HG03108 (cell line): Measurements from ENCODE around the gene XRRA1.
"Not testable (repeated sequence)": the region's sequence is repeated elsewhere in the genome, so short reads cannot be mapped to it uniquely, and the experiment has no call there.

Experiments used
- ATAC-seq: cut with Tn5 transposase; IDR thresholded peaks from one replicate; pipeline ENCODE4 v1.9.1; 2021; ENCODE audit warnings: moderate library complexity; ENCODE audit not compliant: unreplicated experiment

Gene XRRA1

DNA sequence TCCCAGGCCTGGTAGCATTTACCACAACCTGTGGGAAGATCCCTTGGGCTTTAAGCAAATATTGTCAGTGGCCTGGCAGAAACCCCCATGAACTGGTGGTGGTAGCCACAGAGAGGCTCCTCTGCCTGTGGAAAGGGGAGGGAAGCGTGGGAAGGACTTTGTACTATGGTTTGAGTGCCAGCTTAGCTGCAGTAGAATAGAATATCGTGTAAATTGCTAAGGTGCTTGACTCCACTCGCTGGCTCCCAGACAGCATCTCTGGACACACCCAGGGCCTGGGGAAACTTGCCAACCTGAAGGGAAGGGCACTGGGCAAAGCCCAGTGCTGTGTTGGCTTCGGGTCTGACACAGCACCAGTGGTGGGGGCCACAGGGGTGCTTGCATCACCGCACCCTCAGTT is 52.6 kb downstream of the XRRA1 start:
- ATAC-seq = no peak

GRCh38 chr11:74895340-74896116 is 53.4 kb downstream of the XRRA1 start:
- no peak for ATAC-seq

DNA sequence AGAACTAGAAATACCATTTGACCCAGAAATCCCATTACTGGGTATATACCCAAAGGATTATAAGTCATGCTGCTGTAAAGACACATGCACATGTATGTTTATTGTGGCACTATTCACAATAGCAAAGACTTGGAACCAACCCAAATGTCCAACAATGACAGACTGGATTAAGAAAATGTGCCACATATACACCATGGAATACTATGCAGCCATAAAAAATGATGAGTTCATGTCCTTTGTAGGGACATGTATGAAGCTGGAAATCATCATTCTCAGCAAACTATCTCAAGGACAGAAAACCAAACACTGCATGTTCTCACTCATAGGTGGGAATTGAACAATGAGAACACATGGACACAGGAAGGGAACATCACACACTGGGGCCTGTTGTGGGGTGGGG is 55.9 kb downstream of the XRRA1 start:
- ATAC-seq = not testable (repeated sequence)

GRCh38 chr11:74877132-74877531 is 71.8 kb downstream of the XRRA1 start:
- ATAC-seq = no peak

DNA sequence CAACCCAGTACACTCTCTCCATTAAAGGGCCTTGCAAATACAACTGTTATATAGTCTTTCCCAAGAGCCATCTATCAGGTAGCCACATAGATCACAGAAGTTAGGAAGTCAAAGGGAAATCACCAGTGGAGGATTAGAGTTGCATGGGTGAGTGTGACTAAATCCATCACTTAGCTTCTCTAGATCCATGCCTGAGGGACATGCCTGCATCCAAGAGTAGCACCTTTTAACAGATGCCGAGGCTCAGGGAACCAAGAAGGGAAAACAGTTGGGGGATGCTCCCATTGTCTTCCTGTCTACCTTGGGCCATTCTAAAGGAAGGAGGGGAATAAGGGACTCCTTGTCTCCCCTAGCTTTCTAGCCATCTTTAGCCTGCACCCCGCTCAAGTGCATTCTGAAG is 77.9 kb downstream of the XRRA1 start:
- no peak for ATAC-seq

DNA sequence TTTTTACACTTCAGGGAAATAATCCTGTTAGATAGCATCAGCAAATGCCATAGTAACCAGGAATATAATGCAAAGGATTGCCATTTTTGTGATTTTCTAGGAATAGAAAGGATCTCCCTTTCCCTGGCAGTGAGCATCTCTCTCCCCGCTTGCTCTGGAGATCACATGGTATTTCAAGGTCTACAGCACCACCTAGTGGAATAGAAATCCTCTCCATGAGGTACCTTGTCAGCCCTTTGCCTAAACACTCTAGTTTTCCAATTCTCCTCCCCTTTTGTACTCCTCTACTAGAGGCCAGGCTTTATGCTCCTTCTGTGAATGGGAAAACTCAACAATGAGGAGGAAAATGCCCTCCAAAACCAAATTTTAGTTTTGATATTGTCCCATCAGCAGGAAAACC is 78.4 kb downstream of the XRRA1 start:
- ATAC-seq = no peak

DNA sequence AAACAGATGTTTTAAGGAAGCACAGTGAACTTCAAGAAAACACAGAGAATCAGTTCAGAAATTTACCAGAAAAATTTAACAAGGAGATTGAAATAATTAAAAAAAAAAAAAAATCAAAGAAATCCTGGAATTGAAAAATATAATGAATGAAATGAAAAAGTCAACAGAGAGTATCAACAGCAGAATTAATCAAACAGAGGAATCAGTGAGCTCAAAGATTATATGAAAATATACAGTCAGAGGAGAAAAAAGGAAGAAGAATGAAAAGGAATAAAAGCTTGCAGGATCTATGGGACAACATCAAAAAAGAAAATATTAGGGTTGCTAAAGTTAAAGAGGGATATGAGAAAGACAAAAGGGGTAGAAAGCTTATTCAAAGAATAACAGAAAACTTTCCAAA is 82.3 kb downstream of the XRRA1 start:
- no peak for ATAC-seq

DNA sequence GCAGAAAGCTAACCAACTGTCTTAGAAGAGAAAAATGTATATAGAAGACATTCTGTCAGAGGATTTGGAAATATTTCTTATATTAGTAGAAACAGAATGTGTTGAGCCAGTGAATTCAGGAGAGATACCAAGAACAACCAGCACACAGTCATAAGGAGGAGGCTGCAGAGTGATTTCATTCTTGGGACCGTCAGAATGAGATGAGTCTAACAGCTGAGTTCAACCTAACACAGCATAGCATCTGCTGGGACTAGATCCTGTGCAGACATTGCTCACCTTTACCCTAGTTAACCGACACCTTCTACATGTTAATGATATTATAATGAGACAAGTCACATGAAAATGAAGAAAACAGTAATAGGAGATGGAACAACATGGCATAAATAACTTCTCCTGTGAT is 85.5 kb downstream of the XRRA1 start:
- no peak for ATAC-seq

- ATAC-seq = no peak
Observed at GRCh38 chr11:74860743-74861142, 88.1 kb downstream of the XRRA1 start.

- no peak for ATAC-seq
Observed at GRCh38 chr11:74853223-74853622, 95.7 kb downstream of the XRRA1 start.

- ATAC-seq = no peak
Observed at GRCh38 chr11:74849525-74850391, 99.1 kb downstream of the XRRA1 start.

GRCh38 chr11:74847895-74848294 is 101.0 kb downstream of the XRRA1 start:
- ATAC-seq = no peak

GRCh38 chr11:74847395-74847794 is 101.5 kb downstream of the XRRA1 start:
- ATAC-seq = no peak

DNA sequence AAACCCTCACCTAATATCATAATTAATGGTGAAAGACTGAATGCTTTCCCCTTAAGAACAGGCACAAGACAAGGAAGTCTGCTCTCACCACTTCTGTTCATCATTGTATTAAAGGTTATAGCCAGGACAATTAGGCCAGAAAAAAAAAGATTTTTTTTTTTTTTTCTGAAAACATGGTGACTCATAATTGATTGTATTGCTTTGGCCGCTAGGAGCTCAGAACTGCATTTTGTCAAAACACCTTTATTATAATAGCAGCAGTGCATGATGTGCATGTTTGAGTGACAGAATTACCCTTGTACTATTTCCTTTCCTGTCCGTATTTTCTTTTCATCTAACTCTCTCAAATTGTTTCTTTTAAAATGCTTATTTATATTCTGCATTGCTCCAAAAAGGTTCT is 102.1 kb downstream of the XRRA1 start:
- ATAC-seq = no peak

- no peak for ATAC-seq
Observed at GRCh38 chr11:74845978-74846517, 102.8 kb downstream of the XRRA1 start.

DNA sequence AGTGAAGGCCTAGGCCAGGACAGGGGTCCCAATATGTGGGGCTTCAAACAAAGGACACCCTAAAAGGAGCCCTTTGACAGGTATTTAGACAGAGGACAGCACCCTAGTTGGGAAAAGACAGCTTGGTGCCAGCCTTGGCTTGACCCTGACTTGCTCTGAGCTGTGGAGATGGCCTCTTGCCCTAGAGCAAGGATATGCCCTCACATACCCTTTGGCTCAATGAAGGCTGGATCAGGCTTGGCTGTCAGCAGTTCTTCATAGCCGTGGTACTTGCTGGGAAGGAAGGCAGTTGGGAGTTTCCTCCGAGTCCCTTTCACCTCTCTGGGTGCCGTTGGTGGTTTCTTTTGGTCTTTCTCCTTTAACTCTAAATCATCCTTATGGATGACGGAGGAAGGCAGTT is 104.0 kb downstream of the XRRA1 start:
- ATAC-seq = no peak

DNA sequence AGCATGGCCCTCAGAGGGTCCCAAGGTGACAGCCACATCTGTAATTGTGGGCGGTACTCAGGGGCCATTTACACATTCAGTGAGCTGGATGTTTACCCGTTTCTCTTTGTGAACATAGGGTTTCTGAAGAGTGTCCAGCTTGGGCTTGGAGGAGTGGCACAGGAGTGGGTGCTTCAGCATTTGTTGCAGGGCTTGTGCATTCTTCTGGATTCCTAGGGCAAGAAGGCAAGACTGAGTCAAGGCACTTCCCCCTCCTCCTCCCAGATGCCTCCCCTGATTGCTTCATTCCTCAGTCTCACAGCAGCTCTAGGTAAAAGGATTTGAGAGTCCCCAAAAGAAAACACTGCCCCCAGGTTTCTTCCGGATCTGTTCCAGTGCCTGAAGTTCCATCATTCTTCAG is 104.8 kb downstream of the XRRA1 start:
- ATAC-seq = no peak

GRCh38 chr11:74842967-74843366 is 105.9 kb downstream of the XRRA1 start:
- no peak for ATAC-seq

GRCh38 chr11:74840486-74840885 is 108.4 kb downstream of the XRRA1 start:
- ATAC-seq = no peak

DNA sequence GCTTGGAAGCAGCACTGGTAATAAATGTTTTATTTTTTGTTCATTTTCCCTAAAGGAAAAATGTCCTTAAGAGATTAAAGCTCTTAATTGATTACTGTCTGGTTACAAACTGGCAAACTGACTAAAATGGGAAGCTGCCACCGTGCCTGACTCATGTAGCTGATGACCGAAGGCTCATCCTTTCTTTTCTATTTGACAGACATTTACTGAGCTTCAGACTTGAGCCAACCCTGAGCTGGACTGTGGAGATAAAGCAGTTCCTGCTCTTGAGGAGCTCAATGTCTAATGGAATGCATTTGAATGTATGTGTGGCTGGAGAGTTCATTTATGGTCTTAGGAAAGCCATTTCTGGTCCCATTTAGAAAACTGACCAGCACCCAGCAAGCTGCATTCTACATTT is 108.9 kb downstream of the XRRA1 start:
- no peak for ATAC-seq

GRCh38 chr11:74839446-74839845 is 109.4 kb downstream of the XRRA1 start:
- ATAC-seq = no peak

- ATAC-seq = no peak
Observed at GRCh38 chr11:74838188-74838587, 110.7 kb downstream of the XRRA1 start.
